CD14-positive monocyte (primary cell): Measurements from ENCODE around the gene SLC19A3. TPM values are rescaled to one million over a fixed set of nuclear protein-coding genes. Genes with fewer than 3 reads are reported as not detected.

Source experiments
- DNase-seq, 3 donors: peaks; one replicate each; pipeline ENCODE4 v3.0.0-alpha.2; 2011 to 2022
- H2AFZ ChIP-seq: 2 replicates; pipeline ENCODE4 v1.6.0; 2012; ENCODE audit warnings: mild to moderate bottlenecking, low read depth, low read length, inconsistent platforms; ENCODE audit not compliant: insufficient read depth, poor library complexity, severe bottlenecking
- H3K27ac ChIP-seq, 2 donors: 1 replicate in 1 of 2; 2 replicates in 1 of 2; pipeline ENCODE4 v1.5.1; 2012 to 2013; ENCODE audit warnings: low read length in 2 of 2, control low read depth in 1 of 2, inconsistent platforms in 1 of 2, low read depth in 1 of 2, mild to moderate bottlenecking in 1 of 2
- H3K27me3 ChIP-seq, 2 donors: one replicate each; pipeline versions ENCODE4 v1.6.0 to v1.6.1; 2011 to 2013; ENCODE audit warnings: low read length in 2 of 2; ENCODE audit not compliant: control insufficient read depth in 2 of 2, insufficient read depth in 2 of 2
- H3K36me3 ChIP-seq, 2 donors: replicated peaks in 1 of 2; 1 replicate in 1 of 2; 2 replicates in 1 of 2; pipeline versions ENCODE4 v1.5.1 to v1.6.1; 2012 to 2013; ENCODE audit warnings: low read length in 2 of 2, control low read depth in 1 of 2, inconsistent platforms in 1 of 2, mild to moderate bottlenecking in 1 of 2; ENCODE audit not compliant: insufficient read depth in 2 of 2, control insufficient read depth in 1 of 2
- H3K4me1 ChIP-seq, 2 donors: 1 replicate in 1 of 2; 2 replicates in 1 of 2; pipeline versions ENCODE4 v1.5.1 to v1.6.1; 2012 to 2013; ENCODE audit warnings: low read length in 2 of 2, control low read depth in 1 of 2, inconsistent platforms in 1 of 2, mild to moderate bottlenecking in 1 of 2, moderate library complexity in 1 of 2; ENCODE audit not compliant: insufficient read depth in 2 of 2, control insufficient read depth in 1 of 2
- H3K4me2 ChIP-seq: replicated peaks from 2 replicates; pipeline ENCODE3; 2012; ENCODE audit warnings: low read length, moderate library complexity, mild to moderate bottlenecking; ENCODE audit not compliant: poor library complexity, severe bottlenecking; ENCODE audit errors: extremely low read depth
- H3K4me3 ChIP-seq, 3 experiments: fragments of 200-600 bp in 1 of 3; sonication (generic) in 1 of 3; replicated peaks in 1 of 3; 1 replicate in 2 of 3; 2 replicates in 1 of 3; pipeline ENCODE4 v1.5.1; 2011 to 2013; ENCODE audit warnings: low read length in 3 of 3, mild to moderate bottlenecking in 3 of 3, control low read depth in 2 of 3, low read depth in 2 of 3, inconsistent platforms in 1 of 3, moderate library complexity in 1 of 3
- H3K79me2 ChIP-seq: 2 replicates; pipeline ENCODE4 v1.6.0; 2012; ENCODE audit warnings: mild to moderate bottlenecking, control low read depth, inconsistent platforms, low read length, moderate library complexity; ENCODE audit not compliant: insufficient read depth
- H3K9ac ChIP-seq: 2 replicates; pipeline ENCODE4 v1.6.0; 2017; ENCODE audit warnings: low read length, mild to moderate bottlenecking; ENCODE audit not compliant: insufficient read depth, poor library complexity, severe bottlenecking
- H3K9me3 ChIP-seq, 2 donors: replicated peaks in 1 of 2; 1 replicate in 1 of 2; 2 replicates in 1 of 2; pipeline versions ENCODE4 v1.5.1 to v1.6.1; 2012 to 2013; ENCODE audit warnings: low read length in 2 of 2, control low read depth in 1 of 2; ENCODE audit not compliant: control insufficient read depth in 1 of 2, insufficient read depth in 1 of 2
- H4K20me1 ChIP-seq: 2 replicates; pipeline ENCODE4 v1.6.0; 2012; ENCODE audit warnings: mild to moderate bottlenecking, low read length, control low read depth, moderate library complexity; ENCODE audit not compliant: insufficient read depth
- H3K27ac Mint-ChIP-seq, 7 donors: one replicate each; pipeline ENCODE4 v1.8.0; 2020; ENCODE audit warnings: mild to moderate bottlenecking in 7 of 7, mixed read lengths in 7 of 7, moderate library complexity in 6 of 7, inconsistent platforms in 2 of 7
- H3K27me3 Mint-ChIP-seq, 3 donors: one replicate each; pipeline ENCODE4 v1.8.0; 2021 to 2022; ENCODE audit warnings: low read depth in 3 of 3, mild to moderate bottlenecking in 3 of 3, mixed read lengths in 3 of 3, moderate library complexity in 3 of 3, inconsistent platforms in 1 of 3
- H3K36me3 Mint-ChIP-seq, 2 donors: one replicate each; pipeline ENCODE4 v1.8.0; 2020; ENCODE audit warnings: mixed read lengths in 2 of 2, inconsistent platforms in 1 of 2, mild to moderate bottlenecking in 1 of 2
- H3K4me1 Mint-ChIP-seq: one replicate; pipeline ENCODE4 v1.8.0; 2020; ENCODE audit warnings: mild to moderate bottlenecking, mixed read lengths
- H3K4me3 Mint-ChIP-seq, 2 donors: one replicate each; pipeline ENCODE4 v1.8.0; 2020; ENCODE audit warnings: mild to moderate bottlenecking in 2 of 2, mixed read lengths in 2 of 2, moderate library complexity in 1 of 2
- H3K9me3 Mint-ChIP-seq, 7 donors: one replicate each; pipeline ENCODE4 v1.8.0; 2020 to 2022; ENCODE audit warnings: mixed read lengths in 7 of 7, mild to moderate bottlenecking in 6 of 7, moderate library complexity in 6 of 7, inconsistent platforms in 2 of 7
- CTCF ChIP-seq: fragments of 200-600 bp; IDR thresholded peaks from one replicate; pipeline ENCODE4 v1.8.0; 2022; ENCODE audit warnings: antibody characterized with exemption, mild to moderate bottlenecking
- WGBS: methylation state at CpG from one replicate; pipeline ENCODE4 v1.1.5; 2013; ENCODE audit warnings: missing lambda C conversion rate; ENCODE audit not compliant: insufficient coverage; 5-methylcytosine and 5-hydroxymethylcytosine counted together
- intact Hi-C, 2 donors: fragments of 100-400 bp; cut with micrococcal nuclease; formaldehyde crosslinking; loops; one replicate each; pipeline versions ENCODE4 v1.15.0 to v1.15.1; 2023
- polyA plus RNA-seq, 3 donors: library from polyadenylated mRNA; depleted of rRNA in 1 of 3; unstranded in 2 of 3; stranded (reverse) in 1 of 3; fragments of 300-500 nt in 2 of 3; fragments of >200 nt in 1 of 3; fragmentation: Illumina TruSeq in 2 of 3; gene quantifications; 1 replicate in 2 of 3; 2 replicates in 1 of 3; pipeline ENCODE4 v1.2.3, GENCODE V29; 2012 to 2021

Gene SLC19A3
- polyA plus RNA-seq, 3 donors: not detected

GRCh38 chr2:227655454-227655853 lies 62.4 kb downstream of the SLC19A3 start:
- no peak overlapping the region for H3K4me3 ChIP-seq
- H3K9me3 ChIP-seq: no peaks in the 10 kb centered on the region
- H3K4me1 Mint-ChIP-seq: peaks cover 2% of the 10 kb centered on the region
- H3K79me2 ChIP-seq: no peaks in the 10 kb centered on the region
- no peak overlapping the region for H3K27ac Mint-ChIP-seq
- DNase-seq: peak; percentile 20 to 75 (median 57)
- no peak overlapping the region for H3K4me2 ChIP-seq
- H2AFZ ChIP-seq: no peak overlapping the region
- no peak overlapping the region for H3K4me3 Mint-ChIP-seq
- no peaks in the 10 kb centered on the region for H3K4me1 ChIP-seq
- TF ChIP-seq CTCF: no peak
- H3K27ac ChIP-seq: no peak overlapping the region
- intact Hi-C loops: loop anchor here (5.0 to 10.0 kb wide), 2 partner anchors 207 to 209 kb away; no protein-coding TSS in a partner anchor
- no peaks in the 10 kb centered on the region for H3K36me3 Mint-ChIP-seq
- H4K20me1 ChIP-seq: no peaks in the 10 kb centered on the region
- H3K9me3 Mint-ChIP-seq: no peaks in the 10 kb centered on the region
- 0% methylated on average over 1 of the region's 1 CpG for WGBS
- H3K9ac ChIP-seq: no peak overlapping the region
- H3K36me3 ChIP-seq: no peaks in the 10 kb centered on the region
- H3K27me3 ChIP-seq: no peaks in the 10 kb centered on the region
- H3K27me3 Mint-ChIP-seq: peaks cover 3 to 17% (median 6%) of the 10 kb centered on the region in 3 donors

GRCh38 chr2:227654426-227654825 lies 63.4 kb downstream of the SLC19A3 start:
- Histone ChIP-seq H3K27ac (no peak overlapping the region), H3K27me3 (no peaks in the 10 kb centered on the region), H4K20me1 (no peaks in the 10 kb centered on the region), H3K4me2 (no peak overlapping the region), H3K4me3 (no peak overlapping the region), H3K4me1 (no peaks in the 10 kb centered on the region), H3K79me2 (no peaks in the 10 kb centered on the region), H3K36me3 (no peaks in the 10 kb centered on the region), H2AFZ (no peak overlapping the region), H3K9me3 (no peaks in the 10 kb centered on the region), H3K9ac (no peak overlapping the region)
- peaks cover 2% of the 10 kb centered on the region for H3K4me1 Mint-ChIP-seq
- intact Hi-C loops: loop anchor here in 1 of 2 donors (10.0 kb wide), 1 partner anchor 210 kb away; no protein-coding TSS in a partner anchor
- DNase-seq: no peak
- H3K9me3 Mint-ChIP-seq: no peaks in the 10 kb centered on the region
- WGBS: 38% methylated on average over 1 of the region's 1 CpG
- H3K27ac Mint-ChIP-seq: no peak overlapping the region
- no peaks in the 10 kb centered on the region for H3K36me3 Mint-ChIP-seq
- peaks cover 3 to 17% (median 6%) of the 10 kb centered on the region in 3 donors for H3K27me3 Mint-ChIP-seq
- TF ChIP-seq CTCF: no peak
- no peak overlapping the region for H3K4me3 Mint-ChIP-seq
